Measurements from ENCODE around the gene RAB8A.
"Not testable (repeated sequence)": the region's sequence is repeated elsewhere in the genome, so short reads cannot be mapped to it uniquely, and the experiment has no call there.

RAB8A gene

DNA sequence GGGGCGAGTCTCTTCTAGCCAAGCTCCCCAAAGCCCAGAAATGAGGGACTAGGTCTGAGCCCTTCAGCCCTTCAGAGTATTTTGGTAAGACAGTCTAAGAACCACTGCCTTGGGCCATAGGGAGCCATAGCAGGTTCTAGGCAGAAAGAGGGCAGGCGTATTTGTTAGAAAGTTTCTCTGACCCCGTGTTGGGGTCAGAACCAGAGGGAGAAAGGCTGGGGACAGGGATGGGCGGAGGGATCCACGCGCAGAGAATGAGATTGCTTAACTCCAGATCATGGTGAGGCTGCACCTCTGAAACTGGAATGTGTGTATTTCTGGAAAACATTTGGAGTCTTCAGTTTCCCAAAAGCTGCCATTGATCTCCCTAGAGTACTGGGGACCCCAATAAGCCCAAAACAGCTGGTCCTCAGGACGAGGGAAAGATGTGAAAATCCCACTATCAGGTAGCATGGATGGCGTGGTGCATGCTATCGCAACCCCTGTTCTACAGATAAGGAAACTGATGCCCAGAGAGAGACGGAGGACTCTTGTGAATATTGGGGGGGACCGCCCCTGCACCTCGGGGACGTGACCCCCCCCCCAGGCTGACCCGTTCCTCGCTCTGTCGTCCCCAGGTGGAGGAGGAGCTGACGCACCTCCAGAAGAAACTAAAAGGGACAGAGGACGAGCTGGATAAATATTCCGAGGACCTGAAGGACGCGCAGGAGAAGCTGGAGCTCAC lies 36.1 kb upstream of the RAB8A start:
- Mint-ChIP-seq H3K36me3 (peaks cover 29% of the 10 kb centered on the region), H3K27me3 (no peaks in the 10 kb centered on the region), H3K4me3 (peak overlapping the region; percentile 88), H3K9me3 (no peaks in the 10 kb centered on the region), H3K4me1 (peaks cover 40% of the 10 kb centered on the region), H3K27ac (peak overlapping the region; percentile 98)
- ATAC-seq = no peak

- peak; percentile 77 for ATAC-seq
- Mint-ChIP-seq H3K27ac (peak within 1 kb of the TSS; percentile 98), H3K4me3 (peak within 1 kb of the TSS; percentile 88), H3K36me3 (peaks cover 35% of the 10 kb centered on the region), H3K27me3 (no peaks in the 10 kb centered on the region), H3K9me3 (no peaks in the 10 kb centered on the region), H3K4me1 (peaks cover 48% of the 10 kb centered on the region)
These were observed 35.3 kb upstream of the RAB8A start, which contains the start of gene TPM4 for GRCh38 chr19:16076154-16076957. Gene TPM4 (plus strand): TSS chr19:16076495. CDS start chr19:16076566, 71 bp downstream.

DNA sequence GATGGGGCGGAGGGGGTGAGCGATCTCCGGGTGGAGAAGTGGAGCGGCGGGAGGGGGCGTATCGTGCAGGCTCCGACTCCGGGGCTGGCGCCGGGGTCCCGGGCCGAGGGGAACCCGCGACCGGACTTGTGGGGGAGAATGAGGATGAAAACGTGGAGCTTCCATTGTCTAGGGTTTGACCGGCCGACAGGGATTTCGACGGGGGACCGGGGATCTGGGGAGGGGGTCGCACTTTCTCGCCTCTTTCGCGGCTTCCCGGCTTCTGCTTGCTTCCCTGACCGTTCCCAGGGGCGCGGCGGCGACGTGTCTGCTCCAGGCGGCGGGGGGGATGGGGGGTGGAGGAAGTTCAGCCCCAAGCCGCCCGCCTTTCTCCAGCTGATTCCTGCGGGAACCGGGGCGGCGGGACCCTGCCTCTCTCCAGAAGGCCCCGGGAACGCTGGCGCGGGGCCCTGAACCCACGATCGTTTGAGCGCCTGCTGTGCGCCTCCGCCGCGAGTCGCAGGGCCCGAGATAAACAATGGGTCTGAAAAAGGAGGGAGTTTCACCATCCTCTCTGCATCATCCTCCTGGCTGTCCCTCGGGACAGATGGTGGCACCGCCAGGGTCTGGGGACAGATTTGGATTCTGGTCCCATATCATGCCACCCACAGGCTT lies 34.6 kb upstream of the RAB8A start:
- no peaks in the 10 kb centered on the region for H3K9me3 Mint-ChIP-seq
- no peaks in the 10 kb centered on the region for H3K27me3 Mint-ChIP-seq
- peaks cover 55% of the 10 kb centered on the region for H3K4me1 Mint-ChIP-seq
- H3K36me3 Mint-ChIP-seq = peaks cover 42% of the 10 kb centered on the region
- H3K27ac Mint-ChIP-seq = peak overlapping the region; percentile 98
- ATAC-seq = no peak
- peak overlapping the region; percentile 88 for H3K4me3 Mint-ChIP-seq

DNA sequence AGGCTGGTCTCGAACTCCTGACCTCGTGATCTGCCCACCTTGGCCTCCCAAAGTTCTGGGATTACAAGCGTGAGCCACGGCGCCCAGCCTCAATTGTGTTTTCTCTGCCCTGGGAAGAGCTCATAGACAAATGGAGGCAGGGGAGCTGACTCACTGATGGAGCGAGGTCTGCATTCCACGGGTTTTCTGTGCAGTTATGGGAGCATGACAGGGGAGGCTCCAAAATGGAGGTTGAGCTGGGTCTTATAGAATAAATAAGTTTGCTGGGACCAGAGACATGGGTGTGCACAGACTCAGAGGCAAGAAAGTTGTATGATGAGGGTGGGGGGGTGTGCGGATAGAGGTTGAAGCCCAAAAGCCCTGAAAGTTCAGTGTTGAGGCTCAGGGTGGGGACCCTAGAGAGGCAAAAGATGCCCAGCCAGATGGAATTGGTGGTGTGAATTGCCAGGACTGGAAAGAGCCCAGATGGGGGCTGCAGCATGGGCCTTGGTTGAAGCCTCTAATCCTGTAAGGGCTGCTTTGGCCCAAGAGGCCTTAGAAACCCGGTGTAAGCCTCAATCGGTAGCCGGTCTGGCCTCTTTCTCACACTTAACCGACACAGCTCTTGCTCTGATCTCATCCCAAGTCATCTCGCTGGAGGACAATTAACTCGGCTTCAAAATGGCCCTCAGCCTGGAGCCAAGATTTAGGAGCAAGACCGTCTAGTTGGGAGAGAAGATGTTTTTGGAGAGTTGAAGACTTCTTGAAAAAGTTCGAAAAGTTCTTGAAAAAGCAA lies 33.5 kb upstream of the RAB8A start:
- H3K9me3 Mint-ChIP-seq = no peaks in the 10 kb centered on the region
- no peak for ATAC-seq
- no peaks in the 10 kb centered on the region for H3K27me3 Mint-ChIP-seq
- H3K36me3 Mint-ChIP-seq = peaks cover 53% of the 10 kb centered on the region
- H3K4me1 Mint-ChIP-seq = peaks cover 66% of the 10 kb centered on the region
- H3K4me3 Mint-ChIP-seq = peak overlapping the region; percentile 88
- peak overlapping the region; percentile 98 for H3K27ac Mint-ChIP-seq

GRCh38 chr19:16078759-16079707 lies 32.7 kb upstream of the RAB8A start:
- Mint-ChIP-seq H3K4me1 (peaks cover 73% of the 10 kb centered on the region), H3K4me3 (peak overlapping the region; percentile 88), H3K9me3 (no peaks in the 10 kb centered on the region), H3K27me3 (no peaks in the 10 kb centered on the region), H3K36me3 (peaks cover 57% of the 10 kb centered on the region), H3K27ac (peak overlapping the region; percentile 98)
- ATAC-seq = peak; percentile 78

DNA sequence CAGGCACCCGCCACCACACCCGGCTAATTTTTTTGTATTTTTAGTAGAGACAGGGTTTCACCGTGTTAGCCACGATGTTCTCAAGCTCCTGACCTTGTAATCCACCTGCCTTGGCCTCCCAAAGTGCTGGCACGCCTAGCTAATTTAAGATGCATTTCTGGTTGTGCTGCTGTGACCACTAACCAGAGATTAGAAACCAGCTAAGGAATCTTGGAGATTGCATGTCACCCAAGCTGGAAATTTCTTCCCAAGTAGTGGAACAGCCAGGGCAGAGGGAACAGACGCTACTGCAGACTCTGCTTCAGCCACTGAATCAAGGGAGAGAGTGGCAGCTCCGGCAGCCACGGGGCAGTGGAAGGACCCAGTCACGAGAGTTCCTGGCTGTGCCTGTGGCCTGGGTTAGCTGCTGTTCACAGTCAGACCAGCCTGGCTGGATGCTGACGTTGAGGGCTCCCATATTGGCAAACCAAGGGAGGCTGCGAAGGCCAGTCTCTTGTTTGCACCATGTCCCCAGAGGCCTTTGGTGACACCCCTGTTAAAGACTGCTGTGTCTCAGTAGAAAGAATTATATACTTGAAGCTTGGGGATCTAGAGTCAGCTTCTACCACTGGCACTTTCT lies 27.5 kb upstream of the RAB8A start:
- no peak overlapping the region for H3K4me3 Mint-ChIP-seq
- H3K36me3 Mint-ChIP-seq = peaks cover 77% of the 10 kb centered on the region
- H3K27me3 Mint-ChIP-seq = no peaks in the 10 kb centered on the region
- ATAC-seq = no peak
- peak overlapping the region; percentile 98 for H3K27ac Mint-ChIP-seq
- peaks cover 71% of the 10 kb centered on the region for H3K4me1 Mint-ChIP-seq
- no peaks in the 10 kb centered on the region for H3K9me3 Mint-ChIP-seq

DNA sequence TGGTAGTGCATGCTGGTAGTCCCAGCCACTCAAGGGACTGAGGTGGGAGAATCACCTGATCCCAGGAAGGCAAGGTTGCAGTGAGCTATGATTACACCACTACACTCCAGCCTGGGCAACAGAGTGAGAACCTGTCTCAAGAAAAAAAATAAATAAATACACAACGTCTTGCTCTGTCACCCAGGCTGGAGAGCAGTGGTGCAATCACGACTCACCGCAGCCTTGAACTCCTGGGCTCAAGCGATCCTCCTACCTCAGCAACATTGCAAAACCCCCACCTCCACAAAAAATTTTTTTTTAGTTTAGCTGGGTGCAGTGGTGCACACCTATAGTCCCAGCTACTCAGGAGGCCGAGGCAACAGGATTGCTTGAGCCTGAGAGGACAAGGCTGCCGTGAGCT lies 26.6 kb upstream of the RAB8A start:
- H3K4me3 Mint-ChIP-seq = peak overlapping the region; percentile 58
- no peaks in the 10 kb centered on the region for H3K9me3 Mint-ChIP-seq
- peaks cover 78% of the 10 kb centered on the region for H3K36me3 Mint-ChIP-seq
- H3K27ac Mint-ChIP-seq = peak overlapping the region; percentile 98
- no peak for ATAC-seq
- peaks cover 62% of the 10 kb centered on the region for H3K4me1 Mint-ChIP-seq
- H3K27me3 Mint-ChIP-seq = no peaks in the 10 kb centered on the region

- H3K27ac Mint-ChIP-seq, H3K27me3 Mint-ChIP-seq, H3K4me3 Mint-ChIP-seq, H3K9me3 Mint-ChIP-seq, ATAC-seq: not testable (repeated sequence)
- peaks cover 40% of the 10 kb centered on the region for H3K4me1 Mint-ChIP-seq
- H3K36me3 Mint-ChIP-seq = peaks cover 71% of the 10 kb centered on the region
These were observed 24.3 kb upstream of the RAB8A start for GRCh38 chr19:16087404-16087803.

GRCh38 chr19:16087940-16088339 lies 23.7 kb upstream of the RAB8A start:
- ATAC-seq = no peak

DNA sequence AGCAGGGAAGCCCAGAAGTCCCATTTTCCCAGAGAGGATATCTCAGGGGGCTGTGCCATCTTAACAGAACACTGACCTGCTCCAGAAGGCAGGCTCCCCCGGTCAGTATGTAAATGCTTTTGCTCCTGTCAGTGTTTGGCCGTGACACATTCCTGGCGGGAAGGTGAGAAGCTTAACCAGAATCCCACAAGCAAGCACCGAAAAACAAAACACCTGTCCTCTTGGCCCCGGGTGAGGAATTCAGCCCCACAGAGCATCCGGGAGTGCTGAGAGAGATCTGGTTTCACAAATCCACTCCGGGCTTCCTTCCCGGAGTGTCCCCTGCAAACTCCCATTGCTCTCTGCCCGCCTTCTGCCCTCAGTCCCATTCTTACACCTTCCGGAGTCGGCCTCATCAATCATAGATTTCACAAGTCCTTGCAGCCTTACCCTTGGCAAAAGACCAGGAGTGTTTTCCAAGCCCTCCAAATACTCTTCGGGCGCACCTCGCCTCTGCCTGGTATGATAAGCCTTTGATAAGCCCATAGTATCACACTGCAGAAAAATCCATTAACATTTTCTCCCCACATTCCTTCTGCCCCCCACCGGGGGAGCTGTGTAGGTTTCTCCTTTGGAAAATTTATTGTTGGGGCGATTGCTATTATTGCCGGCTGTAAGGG lies 23.2 kb upstream of the RAB8A start:
- peaks cover 34% of the 10 kb centered on the region for H3K4me1 Mint-ChIP-seq
- no peaks in the 10 kb centered on the region for H3K9me3 Mint-ChIP-seq
- no peak overlapping the region for H3K4me3 Mint-ChIP-seq
- no peaks in the 10 kb centered on the region for H3K27me3 Mint-ChIP-seq
- ATAC-seq = no peak
- no peak overlapping the region for H3K27ac Mint-ChIP-seq
- peaks cover 71% of the 10 kb centered on the region for H3K36me3 Mint-ChIP-seq

More at GRCh38 chr19:16087940-16088339, 23.7 kb upstream of the RAB8A start:
- no peaks in the 10 kb centered on the region for H3K9me3 Mint-ChIP-seq
- no peaks in the 10 kb centered on the region for H3K27me3 Mint-ChIP-seq
- H3K4me1 Mint-ChIP-seq = peaks cover 35% of the 10 kb centered on the region
- peaks cover 71% of the 10 kb centered on the region for H3K36me3 Mint-ChIP-seq
- no peak overlapping the region for H3K4me3 Mint-ChIP-seq
- no peak overlapping the region for H3K27ac Mint-ChIP-seq

- no peak overlapping the region for H3K4me3 Mint-ChIP-seq
- no peaks in the 10 kb centered on the region for H3K27me3 Mint-ChIP-seq
- H3K9me3 Mint-ChIP-seq = no peaks in the 10 kb centered on the region
- H3K4me1 Mint-ChIP-seq = peaks cover 33% of the 10 kb centered on the region
- peaks cover 74% of the 10 kb centered on the region for H3K36me3 Mint-ChIP-seq
- ATAC-seq = no peak
- H3K27ac Mint-ChIP-seq = peak overlapping the region; percentile 27
These were observed 22.5 kb upstream of the RAB8A start for GRCh38 chr19:16089010-16089846.

GRCh38 chr19:16091546-16092475 lies 19.9 kb upstream of the RAB8A start:
- Mint-ChIP-seq H3K27ac (no peak overlapping the region), H3K36me3 (peaks cover 70% of the 10 kb centered on the region), H3K4me1 (peaks cover 16% of the 10 kb centered on the region), H3K9me3 (no peaks in the 10 kb centered on the region), H3K27me3 (no peaks in the 10 kb centered on the region), H3K4me3 (no peak overlapping the region)
- no peak for ATAC-seq

All from stimulated activated memory B cell treated with anti-CD40 and anti-IgM and Interleukin-4, amounts not matched to agents 10 μg/mL and 1 μg/mL and 100 μg/mL, for 72 hours (primary cell).